EL (cell line): ENCODE results near the gene TMC8.
A peak's percentile ranks its signal among the peaks of the same experiment; 100 is the strongest.
"Not testable (repeated sequence)": the region's sequence is repeated elsewhere in the genome, so short reads cannot be mapped to it uniquely, and the experiment has no call there.

ENCODE experiments used
- DNase-seq: peaks from one replicate; pipeline ENCODE4 v3.0.0-alpha.2; 2016

The TMC8 gene

GRCh38 chr17:78138204-78139060 is 7.9 kb downstream of the TMC8 start:
- no peak for DNase-seq

- DNase-seq: not testable (repeated sequence)
Observed at GRCh38 chr17:78139861-78140168, 9.2 kb downstream of the TMC8 start.

GRCh38 chr17:78140169-78141051 is 9.8 kb downstream of the TMC8 start:
- DNase-seq: peak; percentile 72

DNA sequence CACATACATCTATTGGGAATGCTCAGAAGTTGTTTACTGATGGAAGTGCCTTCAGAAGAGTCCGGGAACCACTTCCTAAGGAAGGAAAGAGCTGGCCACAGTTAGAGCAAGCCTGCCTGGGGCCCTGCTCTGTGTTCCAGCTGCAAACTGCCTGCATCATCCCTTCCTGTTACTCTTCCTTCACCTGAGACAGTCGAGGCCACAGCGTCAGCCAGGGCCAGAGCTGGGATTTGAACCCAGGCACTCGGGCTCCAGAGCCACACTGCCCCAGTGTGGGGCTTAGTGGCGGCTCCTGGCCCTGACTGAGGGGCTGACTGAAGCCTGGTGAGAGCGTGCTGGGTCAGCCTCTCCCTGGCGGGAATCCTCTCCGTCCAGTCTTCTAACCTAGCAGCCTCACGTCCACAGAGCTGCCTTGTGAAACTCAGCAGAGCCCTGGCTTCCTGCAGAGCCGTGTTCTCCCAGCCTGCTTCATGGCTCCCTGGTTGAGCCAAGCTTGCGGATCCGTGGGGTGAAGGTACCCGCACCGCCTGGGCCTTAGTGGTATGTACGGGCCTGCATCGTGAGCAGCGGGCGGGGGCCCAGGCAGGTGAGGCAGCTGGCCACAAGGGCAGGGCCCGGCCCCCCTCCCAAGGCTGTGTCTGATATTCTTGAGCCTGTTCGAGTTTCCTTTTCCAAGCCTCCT is 11.0 kb downstream of the TMC8 start:
- no peak for DNase-seq

DNA sequence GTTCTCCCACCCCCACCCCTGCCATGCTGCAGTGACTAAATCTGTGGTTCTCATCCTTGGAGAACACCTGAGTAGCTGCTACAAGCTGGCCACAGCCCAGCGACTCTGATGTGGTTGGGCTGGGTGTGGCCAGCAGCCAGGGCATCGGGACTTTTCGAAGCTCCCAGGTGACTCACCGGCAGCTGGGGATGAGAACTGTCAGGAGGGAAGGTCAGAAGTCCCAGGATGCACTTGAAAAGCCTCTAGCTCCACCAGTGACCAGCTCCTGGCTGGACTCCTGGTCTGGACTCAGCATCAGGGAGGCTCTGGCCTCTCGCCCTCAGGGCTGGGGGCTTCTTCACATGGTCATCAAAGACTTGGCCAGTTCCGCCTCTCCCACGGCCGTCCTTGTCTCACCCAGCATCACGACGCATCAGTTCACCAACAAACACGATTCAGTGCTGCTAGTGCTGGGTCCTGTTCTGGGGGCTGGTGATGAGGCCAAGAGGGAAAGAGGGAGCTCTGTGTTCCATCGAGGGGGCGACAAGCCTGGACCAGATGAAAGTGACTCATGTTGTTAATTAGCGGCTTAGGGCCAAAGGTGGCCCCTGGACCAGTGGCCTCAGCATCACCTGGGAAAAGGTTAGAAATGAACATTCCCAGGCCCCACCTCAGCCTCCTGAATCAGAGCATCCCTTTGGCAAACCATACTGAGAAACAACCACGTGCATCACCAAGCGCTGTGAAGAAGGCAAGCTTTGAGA is 11.7 kb downstream of the TMC8 start:
- DNase-seq: peak; percentile 47

DNA sequence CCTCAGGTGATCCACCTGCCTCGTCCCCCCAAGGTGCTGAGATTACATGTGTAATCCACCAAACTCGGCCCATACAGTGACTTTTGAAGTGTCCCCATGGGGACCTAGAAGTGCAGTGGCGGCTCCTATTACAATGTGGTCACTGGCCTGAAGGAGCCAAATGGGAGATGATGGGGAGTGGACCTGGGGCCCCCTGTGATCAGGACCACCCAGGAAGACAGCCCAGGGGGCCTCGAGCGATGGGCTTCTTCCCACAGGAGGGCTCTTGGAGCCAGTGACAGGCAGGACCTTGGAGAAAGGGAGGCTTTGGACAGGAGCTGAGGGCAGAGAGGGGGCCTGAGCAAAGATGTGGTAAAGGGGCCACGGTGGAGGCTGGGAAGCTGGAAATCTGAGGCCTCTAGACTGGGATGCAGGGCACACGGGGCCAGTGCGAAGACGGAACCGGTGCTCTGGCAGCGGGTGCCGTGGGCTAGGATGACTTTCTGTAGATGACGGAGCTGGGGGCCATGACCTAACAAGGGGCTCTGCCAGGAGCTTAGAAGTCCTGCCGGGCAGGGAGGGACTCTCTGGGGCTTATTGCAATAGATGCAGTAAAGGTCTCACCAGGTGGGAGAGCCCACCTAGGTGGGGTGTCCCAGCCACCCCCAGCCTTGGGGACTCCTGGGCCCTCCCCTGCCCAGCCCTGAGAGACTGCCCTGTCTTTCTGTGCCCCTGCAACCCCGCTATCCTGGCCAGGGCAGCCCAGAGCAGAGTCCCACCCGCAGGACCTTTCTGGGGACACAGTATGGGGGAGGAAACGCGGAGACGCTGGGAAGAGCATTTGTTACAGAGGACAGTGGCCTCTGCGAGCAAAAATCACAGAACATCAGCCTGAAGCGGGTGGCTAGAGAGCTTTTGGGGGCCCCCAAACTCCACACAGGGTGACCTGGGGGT is 12.9 kb downstream of the TMC8 start:
- DNase-seq: no peak

GRCh38 chr17:78144147-78144719 is 13.7 kb downstream of the TMC8 start:
- peak; percentile 87 for DNase-seq

GRCh38 chr17:78144736-78145641 is 14.4 kb downstream of the TMC8 start:
- no peak for DNase-seq

- no peak for DNase-seq
Observed at GRCh38 chr17:78146471-78146869, 15.9 kb downstream of the TMC8 start.

DNA sequence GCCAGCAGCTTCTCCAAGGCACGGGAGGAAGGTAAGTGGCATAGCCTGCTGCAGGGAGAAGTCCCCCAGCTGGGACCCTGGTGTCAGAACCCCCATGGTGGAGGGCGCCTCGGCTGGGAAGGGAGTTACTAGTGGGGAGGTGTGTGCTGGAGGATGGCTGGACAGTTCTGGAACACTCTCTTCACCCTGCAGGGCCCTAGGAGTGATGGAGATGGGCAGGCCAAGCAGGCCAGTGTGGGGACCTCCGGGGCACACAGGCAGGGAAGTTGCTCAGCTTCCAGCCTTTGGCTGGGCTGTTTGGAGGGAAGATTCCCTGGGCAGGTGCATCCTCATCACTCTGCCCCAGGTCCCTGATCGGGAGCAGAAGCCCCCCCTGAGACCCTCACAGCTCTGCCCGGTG is 16.3 kb downstream of the TMC8 start:
- DNase-seq: no peak

- no peak for DNase-seq
Observed at GRCh38 chr17:78147315-78147998, 16.9 kb downstream of the TMC8 start.

- no peak for DNase-seq
Observed at GRCh38 chr17:78148286-78149016, 17.9 kb downstream of the TMC8 start.

DNA sequence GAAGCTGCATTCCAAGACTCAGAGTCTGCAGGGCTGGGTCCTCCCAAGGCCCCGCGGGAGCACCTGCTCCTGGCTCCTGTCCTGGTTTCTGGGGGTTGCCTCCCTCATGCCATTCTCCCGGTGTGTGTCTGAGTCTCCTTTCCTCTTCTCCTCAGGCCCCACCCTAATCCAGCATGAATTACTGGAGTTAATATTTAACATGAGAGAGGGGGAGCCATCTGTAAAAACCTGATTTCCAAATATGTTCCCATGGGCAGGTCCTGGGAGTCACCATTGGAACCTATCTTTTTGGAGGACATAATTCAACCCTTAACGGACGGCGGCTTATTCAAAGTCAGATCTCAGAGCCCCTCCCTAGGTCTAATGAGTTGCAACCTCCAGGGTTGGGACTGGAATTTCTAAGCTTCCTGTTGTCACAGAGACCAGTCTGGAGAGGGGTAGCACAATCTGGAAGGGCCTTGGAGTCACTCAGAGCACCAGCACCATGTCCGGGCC is 21.0 kb downstream of the TMC8 start:
- peak; percentile 84 for DNase-seq

DNA sequence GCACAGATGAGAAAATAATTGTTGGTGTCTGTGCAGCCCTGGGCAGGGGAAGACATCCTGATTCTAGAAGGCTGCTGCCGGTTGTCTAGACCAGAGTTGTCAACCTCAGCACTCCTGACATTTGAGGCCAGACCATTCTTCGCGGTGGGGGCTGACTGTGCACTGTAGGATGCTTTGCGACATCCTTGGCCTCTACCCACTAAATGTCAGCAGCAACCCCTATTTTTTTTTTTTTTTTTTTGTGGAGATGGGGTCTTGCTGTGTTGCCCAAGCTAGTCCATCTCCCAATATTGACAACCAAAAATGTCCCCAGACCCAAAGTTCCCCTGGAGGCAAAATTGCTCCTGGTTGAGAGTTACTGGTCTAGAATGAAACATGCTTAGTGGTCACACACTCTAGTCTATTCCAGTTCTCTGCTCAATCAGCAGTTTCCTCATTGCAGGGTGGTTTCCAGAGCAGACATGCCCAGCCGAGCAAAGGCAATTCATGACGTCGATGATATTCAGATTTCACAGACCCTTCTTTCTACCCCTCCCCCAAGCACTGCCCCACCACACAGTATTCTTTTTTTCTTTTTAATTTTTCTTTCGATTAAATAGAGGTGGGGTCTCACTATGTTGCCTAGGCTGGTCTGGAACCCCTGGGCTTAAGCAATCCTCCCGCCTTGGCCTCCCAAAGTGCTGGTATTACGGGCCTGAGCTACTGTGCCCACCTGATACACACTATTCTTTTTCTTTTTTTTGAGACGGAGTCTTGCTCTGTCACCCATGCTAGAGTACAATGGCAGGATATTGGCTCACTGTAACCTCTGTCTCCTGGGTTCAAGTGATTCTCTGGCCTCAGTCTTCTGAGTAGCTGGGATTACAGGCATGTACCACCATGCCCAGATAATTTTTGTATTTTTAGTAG is 24.6 kb downstream of the TMC8 start:
- DNase-seq: no peak

- DNase-seq: peak; percentile 44
Observed at GRCh38 chr17:78159575-78160158, 29.1 kb downstream of the TMC8 start.

- DNase-seq: no peak
Observed at GRCh38 chr17:78163881-78164747, 33.5 kb downstream of the TMC8 start.
